ENCODE results near the gene SNCB. TPM values are rescaled to one million over a fixed set of nuclear protein-coding genes. Genes with fewer than 3 reads are reported as not detected.

SNCB gene
- total RNA-seq (not detected), polyA plus RNA-seq (ENCODE audit: insufficient read length in 6 of 6) (under 1 TPM; 0.21 to 0.68 (median 0.42) TPM)
- long read RNA-seq, donor 1, partial matches to known transcripts, result 90 of 97 reads
- long read RNA-seq, donor 1, other reads (novel, unspliced or antisense), result 7 of 97 reads
- long read RNA-seq, donor 2, result 0 reads
- long read RNA-seq, donor 3, result 0 reads
- long read RNA-seq, donor 4, result 0 reads
- long read RNA-seq, donor 5, result 0 reads
- long read RNA-seq, donor 6, partial matches to known transcripts, result 0 of 1 reads
- long read RNA-seq, donor 6, other reads (novel, unspliced or antisense), result 0 of 1 reads
- long read RNA-seq, donor 7, result 0 reads
- long read RNA-seq, donor 8, result 0 reads
- long read RNA-seq, donor 9, result 0 reads
- long read RNA-seq, donor 10, result 0 reads
- long read RNA-seq, donor 11, transcript SNCB-202 (6 exons, 1,234 nt), result major isoform, 104 of 141 reads
- long read RNA-seq, donor 11, partial matches to known transcripts, result 33 of 141 reads
- long read RNA-seq, donor 11, other reads (novel, unspliced or antisense), result 0 of 141 reads
- long read RNA-seq, donor 12, result 0 reads

GRCh38 chr5:176629853-176630680 is at the start of gene SNCB, which contains the start of gene EIF4E1B:
Gene SNCB, minus strand, starts transcription at chr5:176630534. Its CDS starts 880 bp downstream, at chr5:176629654.
Gene EIF4E1B, plus strand, starts transcription at chr5:176630675. Its CDS starts 12,113 bp downstream, at chr5:176642788.
- Histone ChIP-seq H3K9me3 (no peaks in the 10 kb centered on the region), H3K27me3 (peaks cover 48 to 100% of the 10 kb centered on the region in 2 donors), H3K36me3 (no peaks in the 10 kb centered on the region), H3K4me1 (peaks cover 10 to 13% of the 10 kb centered on the region in 2 donors), H3K4me3 (peak within 1 kb of the TSS; percentile 7 to 14), H3K27ac (no peak within 1 kb of the TSS)
- ATAC-seq (peak; percentile 76), DNase-seq (peak in 2 of 4 donors; percentile 24 to 51)
- no peak for TF ChIP-seq CTCF (IDR thresholded peaks at IDR 0.05)
- intact Hi-C loops (cut with DNase I), result no loop called here

GRCh38 chr5:176679365-176680225 is 49.3 kb upstream of the SNCB start:
- no peak for TF ChIP-seq CTCF (IDR thresholded peaks at IDR 0.05)
- H3K9me3 ChIP-seq, result no peaks in the 10 kb centered on the region
- H3K27me3 ChIP-seq, result peaks cover 24 to 68% of the 10 kb centered on the region in 2 donors
- no peaks in the 10 kb centered on the region for H3K36me3 ChIP-seq
- intact Hi-C loops (cut with DNase I), result no loop called here
- ATAC-seq (no peak), DNase-seq (peak in 1 of 4 donors; percentile 39)
- H3K4me1 ChIP-seq, result no peaks in the 10 kb centered on the region
- no peak overlapping the region for H3K27ac ChIP-seq
- H3K4me3 ChIP-seq, result no peak overlapping the region

- Histone ChIP-seq H3K36me3 (no peaks in the 10 kb centered on the region), H3K4me1 (no peaks in the 10 kb centered on the region), H3K9me3 (no peaks in the 10 kb centered on the region), H3K4me3 (no peak overlapping the region), H3K27ac (no peak overlapping the region), H3K27me3 (peaks cover 24 to 64% of the 10 kb centered on the region in 2 donors)
- TF ChIP-seq CTCF (IDR thresholded peaks at IDR 0.05), result no peak
- ATAC-seq (no peak), DNase-seq (no peak)
- intact Hi-C loops (cut with DNase I), result no loop called here
Observed at GRCh38 chr5:176678584-176678983, 48.2 kb upstream of the SNCB start.

- Histone ChIP-seq H3K9me3 (no peaks in the 10 kb centered on the region), H3K4me3 (no peak overlapping the region), H3K4me1 (no peaks in the 10 kb centered on the region), H3K36me3 (no peaks in the 10 kb centered on the region), H3K27ac (no peak overlapping the region), H3K27me3 (peaks cover 24 to 63% of the 10 kb centered on the region in 2 donors)
- DNase-seq, result no peak
- no peak for ATAC-seq
- intact Hi-C loops (cut with DNase I), result no loop called here
- TF ChIP-seq CTCF (IDR thresholded peaks at IDR 0.05), result no peak
Observed at GRCh38 chr5:176677209-176677939, 47.0 kb upstream of the SNCB start.

All from left lung (tissue), 14 donors.